HCT116 (cell line): ENCODE measurements around the gene CCDC177. TPM values are rescaled to one million over a fixed set of nuclear protein-coding genes. Genes with fewer than 3 reads are reported as not detected.

Experiments
- ATAC-seq: fragments of 200-7000 bp; cut with Tn5 transposase; 2 replicates; pipeline ENCODE4 v1.9.1; 2020; ENCODE audit warnings: mild to moderate bottlenecking, moderate library complexity
- BruUV-seq: library from RNA; stranded (reverse); fragments of 400-500 nt; replicated peaks from 2 replicates; lab custom pipeline; 2021; lab: Mats Ljungman, UMichigan
- CTCF ChIA-PET: fragments of 300-600 bp; sonication (Branson Sonifier 250); formaldehyde crosslinking; loops from one replicate; lab custom pipeline; 2021; ENCODE audit warnings: antibody characterized with exemption; lab: Charles Lee
- POLR2A ChIA-PET: fragments of 300-600, 350-600 bp; sonication (Branson Sonifier 250); formaldehyde crosslinking; loops from one replicate; lab custom pipeline; 2021; ENCODE audit warnings: antibody characterized with exemption; lab: Charles Lee
- RAD21 ChIA-PET, 2 experiments: fragments of 300-600 bp; sonication (Branson Sonifier 250); formaldehyde crosslinking; loops; one replicate each; lab custom pipeline; 2023; ENCODE audit warnings: low total read pairs in 2 of 2; ENCODE audit not compliant: uncharacterized antibody in 2 of 2, unreplicated experiment in 2 of 2, low non-redundant PET in 1 of 2; lab: Charles Lee
- DNase-seq: peaks from one replicate; pipeline ENCODE4 v3.0.0-alpha.2; 2010; ENCODE audit warnings: low read depth, low spot score
- H2AFZ ChIP-seq: fragments of 200-600 bp; shearing (Covaris generic), sonication (generic); 2 replicates; pipeline ENCODE4 v1.6.1; 2017; ENCODE audit warnings: low read depth, mixed run types, mixed read lengths, antibody characterized with exemption, low read length; ENCODE audit not compliant: poor library complexity, severe bottlenecking
- H3K27ac ChIP-seq: 2 replicates; pipeline ENCODE4 v1.5.1; 2012; ENCODE audit warnings: low read depth, low read length
- H3K27me3 ChIP-seq: fragments of 200-600 bp; sonication (generic); 2 replicates; pipeline ENCODE4 v1.6.1; 2016; ENCODE audit warnings: mixed run types, low read length, mixed read lengths; ENCODE audit not compliant: insufficient read depth
- H3K36me3 ChIP-seq, 2 experiments: fragments of 200-500 bp in 1 of 2; fragments of 200-600 bp in 1 of 2; sonication (Bioruptor generic) in 1 of 2; sonication (generic) in 1 of 2; 2 replicates each; pipeline versions ENCODE4 v1.5.1 to v1.6.1; 2014 to 2016; ENCODE audit warnings: low read length in 2 of 2, inconsistent platforms in 1 of 2, mixed read lengths in 1 of 2, mixed run types in 1 of 2; ENCODE audit not compliant: insufficient read depth in 2 of 2, control insufficient read depth in 1 of 2
- H3K4me1 ChIP-seq, 2 experiments: fragments of 200-600 bp in 1 of 2; sonication (generic) in 1 of 2; 2 replicates each; pipeline versions ENCODE4 v1.5.1 to v1.6.1; 2012 to 2017; ENCODE audit warnings: low read length in 2 of 2, inconsistent platforms in 1 of 2, mild to moderate bottlenecking in 1 of 2, mixed read lengths in 1 of 2, mixed run types in 1 of 2, moderate library complexity in 1 of 2; ENCODE audit not compliant: insufficient read depth in 2 of 2, control insufficient read depth in 1 of 2
- H3K4me2 ChIP-seq: fragments of 200-600 bp; sonication (generic); 2 replicates; pipeline ENCODE4 v1.6.1; 2017; ENCODE audit warnings: mixed run types, low read length, mixed read lengths
- H3K4me3 ChIP-seq, 2 experiments: fragments of 200-600 bp in 1 of 2; sonication (generic) in 1 of 2; replicated peaks in 1 of 2; 2 replicates each; pipeline ENCODE4 v1.5.1; 2011 to 2016; ENCODE audit warnings: low read length in 2 of 2, control low read depth in 1 of 2, low read depth in 1 of 2, mild to moderate bottlenecking in 1 of 2, mixed read lengths in 1 of 2, mixed run types in 1 of 2
- H3K79me2 ChIP-seq: fragments of 200-600 bp; sonication (generic); 2 replicates; pipeline ENCODE4 v1.6.1; 2017; ENCODE audit warnings: mild to moderate bottlenecking, mixed run types, low read length, moderate library complexity, mixed read lengths; ENCODE audit not compliant: insufficient read depth
- H3K9ac ChIP-seq: fragments of 200-600 bp; sonication (generic); 2 replicates; pipeline ENCODE4 v1.6.1; 2016; ENCODE audit warnings: low read length, mixed read lengths
- H3K9me2 ChIP-seq: fragments of 200-600 bp; sonication (generic), shearing (Covaris generic); 2 replicates; pipeline ENCODE4 v1.6.1; 2017; ENCODE audit warnings: mixed run types, mild to moderate bottlenecking, moderate library complexity; ENCODE audit not compliant: insufficient read depth
- H3K9me3 ChIP-seq, 2 experiments: fragments of 200-500 bp in 1 of 2; fragments of 200-600 bp in 1 of 2; sonication (Bioruptor generic) in 1 of 2; sonication (generic) in 1 of 2; 2 replicates each; pipeline ENCODE4 v1.6.1; 2014 to 2017; ENCODE audit warnings: low read length in 2 of 2, mixed read lengths in 2 of 2, inconsistent platforms in 1 of 2, low read depth in 1 of 2, mild to moderate bottlenecking in 1 of 2, mixed run types in 1 of 2, moderate library complexity in 1 of 2; ENCODE audit not compliant: control insufficient read depth in 1 of 2, insufficient read depth in 1 of 2
- H4K20me1 ChIP-seq: fragments of 200-600 bp; sonication (generic), shearing (Covaris generic); 2 replicates; pipeline ENCODE4 v1.6.1; 2017; ENCODE audit warnings: mixed run types, mild to moderate bottlenecking, moderate library complexity; ENCODE audit not compliant: insufficient read depth
- CBX3 ChIP-seq: IDR thresholded peaks from 2 replicates; pipeline ENCODE4 v1.6.1; 2012; ENCODE audit warnings: low read depth
- CEBPB ChIP-seq: IDR thresholded peaks from 2 replicates; pipeline ENCODE4 v1.6.1; 2012; ENCODE audit warnings: low read depth
- CTCF ChIP-seq, 3 experiments: fragments of 200-600 bp in 1 of 3; sonication (generic) in 1 of 3; IDR thresholded peaks in 2 of 3; conservative IDR thresholded peaks in 1 of 3; 2 replicates each; pipeline ENCODE4 v1.5.1; 2012 to 2017; ENCODE audit warnings: low read depth in 2 of 3, low read length in 2 of 3, antibody characterized with exemption in 1 of 3, borderline replicate concordance in 1 of 3, control low read depth in 1 of 3, mild to moderate bottlenecking in 1 of 3, mixed read lengths in 1 of 3, mixed run types in 1 of 3, moderate library complexity in 1 of 3; ENCODE audit not compliant: insufficient read depth in 1 of 3
- EZH2phosphoT487 ChIP-seq: fragments of 200-600 bp; IDR thresholded peaks from 2 replicates; pipeline ENCODE4 v1.6.1; 2018; ENCODE audit warnings: antibody characterized with exemption, borderline replicate concordance
- FOSL1 ChIP-seq: IDR thresholded peaks from 2 replicates; pipeline ENCODE4 v1.6.1; 2012; ENCODE audit warnings: low read depth
- JUND ChIP-seq: IDR thresholded peaks from 2 replicates; pipeline ENCODE4 v1.6.1; 2012
- POLR2A ChIP-seq: IDR thresholded peaks from 2 replicates; pipeline ENCODE4 v1.7.0; 2011; ENCODE audit warnings: borderline replicate concordance; ENCODE audit not compliant: insufficient read depth, insufficient read length; ENCODE audit errors: extremely low read depth
- POLR2AphosphoS5 ChIP-seq: IDR thresholded peaks from 2 replicates; pipeline ENCODE4 v1.6.1; 2011; ENCODE audit warnings: mild to moderate bottlenecking, low read depth, low read length, moderate library complexity
- SP1 ChIP-seq: IDR thresholded peaks from 2 replicates; pipeline ENCODE4 v1.6.1; 2012; ENCODE audit warnings: low read depth
- SRF ChIP-seq: IDR thresholded peaks from 2 replicates; pipeline ENCODE4 v1.6.1; 2012; ENCODE audit warnings: low read depth
- ZNF274 ChIP-seq: fragments of 200-500 bp; sonication (Bioruptor generic); IDR thresholded peaks from 2 replicates; pipeline ENCODE4 v1.6.1; 2014; ENCODE audit warnings: mild to moderate bottlenecking, low read depth, low read length, inconsistent platforms
- intact Hi-C: fragments of 100-400 bp; cut with micrococcal nuclease; formaldehyde crosslinking; loops from 2 replicates; pipeline ENCODE4 v1.10.0; 2022
- total RNA-seq: library from RNA; stranded (reverse); gene quantifications from one replicate; pipeline ENCODE4 v1.2.1, GENCODE V29; 2021; ENCODE audit not compliant: unreplicated experiment

Gene CCDC177
- total RNA-seq, 1 experiment from 2014 or later, result not detected

- H3K79me2 ChIP-seq, result no peaks in the 10 kb centered on the region
- TF ChIP-seq FOSL1 (no peak), POLR2AphosphoS5 (no peak), CEBPB (no peak), EZH2phosphoT487 (no peak), JUND (no peak), ZNF274 (no peak), POLR2A (no peak)
- no TSS peak for BruUV-seq
- RAD21 ChIA-PET, result no interaction called here
- no peak for DNase-seq
- no peaks in the 10 kb centered on the region for H4K20me1 ChIP-seq
- no peaks in the 10 kb centered on the region for H3K36me3 ChIP-seq
- peaks cover 33% of the 10 kb centered on the region for H3K27me3 ChIP-seq
- H3K4me1 ChIP-seq, result no peaks in the 10 kb centered on the region
- POLR2A ChIA-PET, result no interaction called here
- H3K4me2 ChIP-seq, result no peak overlapping the region
- CTCF ChIA-PET, result interaction anchor here (1.3 to 1.5 kb wide), 2 partner anchors 8 to 24 kb away, joined by 3 to 4 read pairs; no protein-coding TSS in a partner anchor
- H3K9me2 ChIP-seq, result no peaks in the 10 kb centered on the region
- no peaks in the 10 kb centered on the region for H3K9me3 ChIP-seq
- no peak for ATAC-seq
- H3K9ac ChIP-seq, result no peak overlapping the region
- H2AFZ ChIP-seq, result no peak overlapping the region
- no peak overlapping the region for H3K4me3 ChIP-seq
- no peak overlapping the region for H3K27ac ChIP-seq
- intact Hi-C loops, result no loop called here
These were observed 15.1 kb downstream of the CCDC177 start for GRCh38 chr14:69559581-69560011.

- Histone ChIP-seq H3K9ac (no peak overlapping the region), H3K79me2 (no peaks in the 10 kb centered on the region), H3K9me2 (no peaks in the 10 kb centered on the region), H3K27ac (no peak overlapping the region), H3K36me3 (no peaks in the 10 kb centered on the region), H3K9me3 (no peaks in the 10 kb centered on the region), H3K4me3 (no peak overlapping the region), H3K4me1 (no peaks in the 10 kb centered on the region)
- RAD21 ChIA-PET, result no interaction called here
- CTCF ChIA-PET, result interaction anchor here (1.3 kb wide), 1 partner anchor 23 kb away, joined by 4 read pairs; no protein-coding TSS in a partner anchor
- POLR2A ChIA-PET, result no interaction called here
- TF ChIP-seq CBX3 (no peak), ZNF274 (no peak), CTCF (IDR thresholded peaks at IDR 0.05 in 2 of 3, conservative IDR thresholded peaks at IDR 0.05 in 1 of 3; ENCODE audit: borderline replicate concordance in 1 of 3, insufficient read depth in 1 of 3, low read depth in 2 of 3, low read length in 2 of 3) (no peak), SRF (no peak), SP1 (no peak)
- TF ChIP-seq, all 23 proteins: peak for 0
- no TSS peak for BruUV-seq
- Histone ChIP-seq H3K4me2 (no peak overlapping the region), H4K20me1 (no peaks in the 10 kb centered on the region), H3K27me3 (peaks cover 25% of the 10 kb centered on the region; the same call in 1 of the 2 replicates), H2AFZ (no peak overlapping the region)
- ATAC-seq (no peak), DNase-seq (no peak)
- intact Hi-C loops, result no loop called here
These were observed 15.9 kb downstream of the CCDC177 start for GRCh38 chr14:69558774-69559173.
